Measurements from ENCODE around the gene IQSEC3.
"Not testable (repeated sequence)": the region's sequence is repeated elsewhere in the genome, so short reads cannot be mapped to it uniquely, and the experiment has no call there.

Gene IQSEC3

DNA sequence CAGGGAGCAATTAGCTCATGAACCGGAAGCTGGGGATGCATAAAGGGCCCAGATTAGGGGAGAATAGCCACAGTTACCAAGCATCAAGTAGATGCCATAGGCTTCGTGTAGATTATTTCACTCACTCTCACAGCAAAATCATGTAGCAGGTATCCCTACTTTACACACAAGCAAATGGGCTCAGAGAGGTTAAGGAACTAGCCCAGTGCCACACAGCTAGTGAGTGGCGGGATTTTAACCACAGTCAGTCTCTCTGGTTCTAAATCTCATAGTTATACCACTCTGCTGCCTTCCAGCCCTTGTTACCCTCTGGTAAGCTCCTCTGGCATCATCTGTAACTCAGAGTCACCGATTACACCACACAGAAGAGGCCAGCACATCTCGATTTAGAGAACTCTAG lies 49.0 kb downstream of the IQSEC3 start:
- DNase-seq, result no peak

DNA sequence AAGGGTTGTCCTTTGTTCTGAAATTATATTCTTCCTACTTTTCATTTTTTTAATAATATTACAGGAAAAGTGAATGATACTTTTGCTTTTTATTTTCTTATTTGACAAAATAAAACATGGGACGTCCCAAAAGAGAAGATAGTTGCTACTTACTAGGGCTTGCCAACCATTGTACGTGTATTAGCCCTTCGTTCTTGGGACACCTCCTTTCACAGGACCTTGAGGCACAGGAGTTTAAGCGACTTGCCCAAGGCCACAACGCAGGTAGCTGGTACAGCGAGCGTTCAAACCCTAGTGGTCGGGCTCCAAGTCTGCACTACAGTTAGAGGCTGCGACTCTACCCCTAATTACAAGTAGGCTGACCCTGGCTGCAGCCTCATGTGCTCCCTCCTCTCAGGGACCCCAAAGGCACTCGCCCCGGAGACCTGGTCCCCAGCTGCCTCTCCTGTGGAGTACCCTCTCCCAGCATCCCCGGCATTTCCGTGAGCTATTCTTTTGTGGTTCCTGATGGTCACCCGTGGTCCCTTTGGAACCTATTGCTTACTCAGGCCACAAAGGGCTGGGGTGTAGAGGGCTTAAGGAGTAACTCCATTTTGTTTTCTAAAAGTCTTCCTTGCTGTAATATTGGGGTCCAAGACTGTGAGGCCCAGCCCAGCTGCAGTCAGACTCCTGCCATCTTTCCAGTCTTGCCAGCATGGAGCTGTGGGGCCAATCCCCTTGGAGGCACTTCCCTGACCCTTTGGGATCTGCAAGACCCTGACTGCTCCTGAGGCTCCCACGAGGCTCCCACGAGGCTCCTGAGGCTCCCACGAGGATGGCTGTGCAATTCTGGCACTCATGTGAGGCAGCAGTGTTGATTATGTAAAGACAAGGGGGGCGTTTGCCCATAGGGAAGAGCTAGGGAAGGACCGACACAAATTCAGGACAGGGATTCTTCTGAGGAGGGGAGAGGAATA lies 49.7 kb downstream of the IQSEC3 start:
- DNase-seq, result no peak

DNA sequence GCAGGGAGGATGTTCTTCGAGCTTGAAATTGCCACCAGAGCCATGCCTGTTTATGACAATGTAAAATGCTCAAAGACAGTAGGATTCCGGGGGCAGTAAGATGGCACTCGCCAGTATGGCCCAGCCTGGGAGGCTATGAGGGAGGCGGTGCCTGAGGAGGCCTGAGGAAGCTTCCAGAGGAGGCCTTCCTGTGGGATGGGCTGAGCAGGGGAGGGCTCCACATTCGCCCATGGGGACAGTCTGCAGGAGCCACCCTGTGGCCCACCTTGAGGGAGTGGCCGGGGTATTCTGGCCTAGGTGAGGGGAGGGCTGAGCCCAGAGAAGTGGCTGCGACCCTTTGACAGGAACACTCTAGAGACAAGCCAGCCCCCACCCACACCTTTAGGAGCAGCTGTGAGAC lies 50.7 kb downstream of the IQSEC3 start:
- DNase-seq, result no peak

DNA sequence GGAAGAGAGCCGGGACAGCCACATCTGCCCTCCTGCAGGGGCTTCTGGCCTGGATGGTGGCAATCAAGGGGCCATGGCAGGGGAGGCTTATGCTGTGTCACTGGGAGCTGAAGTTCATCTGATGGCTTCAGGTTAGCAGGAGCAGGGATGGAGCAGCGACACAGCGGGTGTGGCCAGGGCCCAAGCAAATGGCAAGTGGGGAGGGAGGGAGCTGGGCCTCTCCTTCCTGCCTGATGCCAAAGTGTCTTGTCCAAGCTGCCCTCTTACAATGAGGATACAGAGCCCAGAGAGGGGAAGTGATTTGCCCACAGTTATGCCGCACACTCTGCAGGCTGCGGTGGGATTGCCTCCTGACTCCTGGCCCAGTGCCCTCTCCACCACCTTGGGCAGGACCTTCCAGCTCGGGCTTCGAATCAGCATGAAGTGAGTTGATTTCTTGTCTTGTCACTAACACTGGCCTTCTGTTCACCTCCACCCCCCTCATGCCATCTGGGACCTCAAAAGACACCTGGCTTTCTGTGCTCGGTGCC lies 51.3 kb downstream of the IQSEC3 start:
- DNase-seq, result no peak

DNA sequence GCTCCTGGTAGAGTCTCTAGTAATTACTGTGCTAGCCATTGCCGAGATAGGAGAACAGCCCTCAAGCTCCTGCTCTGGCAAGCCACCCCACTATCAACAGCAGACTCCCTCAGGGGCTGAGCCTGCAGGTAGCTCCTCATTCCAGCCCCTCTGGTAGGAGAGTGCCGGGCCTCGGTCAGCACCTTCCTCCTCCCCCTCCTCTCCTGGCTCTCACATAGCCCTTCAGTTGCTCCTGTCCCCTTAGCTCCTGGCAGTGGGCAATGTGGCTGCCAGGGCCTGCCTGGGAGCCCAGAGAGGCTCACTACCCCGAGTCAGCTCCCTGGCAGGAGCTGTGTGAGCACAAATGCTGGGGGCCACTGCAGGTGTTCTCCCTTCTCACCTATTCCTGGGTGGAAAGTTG lies 52.0 kb downstream of the IQSEC3 start:
- no peak for DNase-seq

DNA sequence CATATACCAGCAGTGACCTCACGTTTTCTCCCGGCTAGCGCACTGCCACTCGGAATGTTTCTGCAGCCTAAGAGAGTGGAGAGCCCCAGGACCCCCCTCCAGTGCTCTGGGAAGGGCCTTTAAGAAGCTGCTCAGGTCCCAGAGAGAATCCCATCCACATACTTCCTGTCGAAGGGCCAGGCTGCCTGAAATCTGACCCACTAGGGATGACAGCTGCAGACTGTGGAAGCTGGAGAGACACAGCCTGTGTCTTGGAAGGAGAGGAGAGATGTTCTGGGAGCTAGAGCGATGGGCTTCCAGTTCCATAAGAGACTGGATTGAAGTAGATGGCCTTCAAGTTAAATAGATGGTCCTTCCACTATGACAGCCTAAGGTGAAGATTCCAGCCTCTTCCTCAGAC lies 54.4 kb downstream of the IQSEC3 start:
- DNase-seq, result no peak

DNA sequence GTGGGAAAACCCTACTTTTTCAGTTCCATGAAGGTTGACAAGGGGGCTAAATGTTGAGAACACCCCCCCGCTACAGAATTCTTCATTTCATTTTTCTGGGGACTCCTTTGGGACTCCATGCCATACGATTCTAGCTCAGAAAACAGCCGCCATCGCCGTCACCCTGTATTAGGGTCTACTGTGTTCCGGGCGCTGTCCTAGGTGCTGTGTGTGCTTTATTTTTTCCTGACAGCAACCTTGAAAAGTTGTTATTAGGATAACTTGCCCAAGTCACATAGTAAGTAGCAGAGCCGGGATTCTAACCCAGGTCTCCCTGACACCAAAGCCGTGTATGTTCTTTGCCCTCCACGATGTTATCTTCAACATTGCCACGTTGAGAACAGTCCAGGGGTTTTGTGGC lies 55.1 kb downstream of the IQSEC3 start:
- no peak for DNase-seq

DNA sequence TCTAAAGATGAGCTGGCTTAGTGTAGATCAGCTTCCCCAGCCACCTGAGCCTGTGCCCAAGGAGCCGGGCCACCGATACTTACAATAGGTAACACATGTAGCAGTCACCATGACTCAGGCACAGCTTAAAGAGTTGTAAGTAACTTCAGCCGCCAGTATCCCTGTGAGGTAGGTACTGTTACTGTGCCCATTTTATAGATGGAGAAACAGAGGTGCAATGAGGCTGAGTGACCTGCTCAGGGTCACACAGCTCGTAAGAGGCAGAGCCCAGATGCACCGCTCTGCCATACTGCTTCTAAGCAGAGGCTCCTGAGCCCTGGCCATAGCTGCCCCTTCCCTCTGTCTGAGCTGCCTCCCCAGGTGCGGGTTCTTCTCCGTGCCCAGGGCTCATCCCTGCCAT lies 58.5 kb downstream of the IQSEC3 start:
- no peak for DNase-seq

DNA sequence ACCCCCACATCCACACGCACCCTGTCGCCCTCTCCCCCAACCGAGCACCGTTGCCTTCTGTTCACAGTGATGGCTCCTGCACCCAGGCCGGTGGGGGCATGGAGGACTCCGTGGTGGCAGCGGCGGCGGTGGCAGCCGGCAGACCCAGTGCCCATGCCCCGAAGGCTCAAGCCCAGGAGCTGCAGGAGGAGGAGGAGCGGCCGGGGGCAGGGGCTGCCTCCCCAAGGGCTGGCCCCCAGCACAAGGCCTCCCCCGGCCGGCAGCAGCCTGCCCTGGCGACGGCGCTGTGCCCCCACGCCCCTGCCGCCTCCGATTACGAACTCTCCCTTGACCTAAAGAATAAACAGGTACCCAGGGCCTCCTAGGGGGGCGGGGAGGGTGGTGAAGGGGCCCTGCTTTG lies 59.0 kb downstream of the IQSEC3 start:
- DNase-seq, result no peak

DNA sequence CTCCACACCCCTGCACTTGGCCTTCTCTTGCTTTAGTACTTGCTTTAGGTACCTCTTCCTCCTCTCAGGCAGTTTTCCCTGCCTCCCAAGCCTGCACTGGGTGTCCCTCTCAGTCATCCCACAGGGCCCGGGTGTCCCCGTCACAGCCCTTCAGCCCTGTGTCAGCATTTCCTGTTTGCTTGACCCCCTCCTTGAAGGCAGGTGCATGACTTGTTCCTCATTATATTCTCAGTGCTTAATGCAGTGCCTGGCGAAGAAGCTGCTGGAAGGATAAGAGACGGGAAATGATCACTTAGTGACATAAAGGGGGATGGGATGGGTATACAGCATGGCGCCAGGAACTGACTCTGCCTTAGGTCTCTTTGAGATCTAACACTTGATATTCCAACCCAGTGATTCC lies 61.5 kb downstream of the IQSEC3 start:
- no peak for DNase-seq

DNA sequence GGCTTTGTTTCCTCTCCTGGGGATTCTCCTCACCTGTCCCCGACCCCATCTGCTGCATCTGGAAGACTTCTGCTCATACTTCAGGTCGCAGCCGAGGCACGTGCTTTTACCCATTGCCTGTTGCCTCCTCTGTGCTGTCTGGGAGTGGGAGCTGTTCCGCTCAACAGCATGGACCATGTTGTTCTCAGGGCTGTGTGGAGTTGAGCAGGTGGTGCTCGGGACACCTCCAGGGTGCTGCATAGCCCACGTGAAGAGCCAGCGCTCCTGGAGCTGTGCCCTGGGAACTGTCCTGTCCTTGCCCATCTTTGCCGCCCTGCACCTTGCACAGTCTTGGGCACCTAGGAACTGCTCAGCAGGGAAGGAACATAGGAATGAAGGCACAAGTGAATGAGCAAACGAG lies 62.4 kb downstream of the IQSEC3 start:
- no peak for DNase-seq

DNA sequence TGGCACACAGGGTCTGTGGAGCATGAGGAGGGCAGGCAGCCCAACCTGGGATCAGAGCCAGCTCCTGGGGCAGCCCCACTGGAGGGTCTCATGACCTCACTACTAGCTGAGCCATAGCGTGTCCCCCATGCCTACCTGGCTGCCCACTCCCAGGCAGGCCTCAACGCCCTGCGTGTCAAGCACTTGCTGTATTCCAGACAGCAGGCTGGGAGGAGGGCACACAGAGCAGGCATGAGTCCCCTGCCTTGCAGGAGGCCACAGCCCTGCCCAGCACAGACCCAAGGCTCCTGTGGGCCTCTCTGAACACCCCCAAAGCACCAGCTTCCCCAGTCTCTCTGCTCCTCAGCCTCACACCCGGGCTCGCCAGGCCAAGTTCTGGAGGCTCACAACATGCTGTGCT lies 64.0 kb downstream of the IQSEC3 start:
- DNase-seq, result no peak

DNA sequence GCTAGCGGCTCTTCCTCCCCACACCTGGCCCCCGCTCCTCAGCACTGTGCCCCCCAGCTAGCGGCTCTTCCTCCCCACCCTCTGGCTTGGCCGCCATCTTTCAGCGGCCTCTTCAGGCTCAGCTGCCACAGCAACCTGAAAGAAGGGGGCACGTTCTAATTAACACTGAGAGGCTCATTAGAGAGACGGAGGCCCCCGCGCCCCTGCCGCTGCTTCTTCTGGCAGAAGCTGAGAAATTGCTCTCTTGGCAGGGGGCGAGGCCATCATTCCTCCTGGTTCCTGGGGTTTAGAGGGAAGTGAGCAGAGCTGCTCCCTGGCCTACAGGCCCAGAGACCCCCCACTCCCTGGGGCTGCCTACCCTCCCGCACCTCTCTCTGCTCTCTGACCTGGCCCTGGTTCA lies 64.4 kb downstream of the IQSEC3 start:
- no peak for DNase-seq

DNA sequence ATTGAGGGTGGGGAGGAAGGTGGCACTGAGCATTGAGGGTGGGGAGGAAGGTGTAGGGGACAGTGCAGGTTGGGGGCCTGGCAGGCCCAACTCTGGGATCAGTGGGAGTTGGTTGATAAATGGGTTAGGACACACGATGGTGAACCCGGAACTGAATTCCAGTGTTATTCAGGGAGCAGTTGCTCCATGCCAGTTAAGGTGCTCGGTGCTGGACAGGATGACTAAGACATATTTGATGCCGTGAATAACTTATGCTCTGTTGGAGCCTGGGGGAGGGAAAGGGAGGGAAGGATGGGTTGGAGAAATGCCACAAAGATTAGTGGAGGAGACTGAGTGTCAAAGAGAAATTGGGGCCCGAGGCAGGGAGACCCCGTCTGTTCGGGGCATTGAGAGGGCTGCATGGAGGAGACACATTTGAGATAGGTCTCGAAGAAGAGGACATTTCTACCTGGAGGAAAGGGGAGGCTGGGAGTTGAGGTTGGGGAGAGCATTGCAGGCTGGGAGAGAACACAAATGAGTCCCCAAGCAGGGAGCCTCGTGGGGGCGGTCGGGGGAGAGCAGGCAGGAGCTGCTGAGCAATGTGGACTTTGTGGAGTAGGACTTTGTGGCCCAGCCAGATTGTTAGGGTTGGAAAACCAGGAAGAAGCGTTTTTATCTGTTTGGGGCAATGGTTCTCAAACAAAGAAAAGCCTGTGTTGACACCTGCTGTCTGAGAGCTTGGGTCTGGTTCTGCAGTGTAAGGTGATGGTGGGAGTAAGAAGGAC lies 65.3 kb downstream of the IQSEC3 start:
- no peak for DNase-seq

DNA sequence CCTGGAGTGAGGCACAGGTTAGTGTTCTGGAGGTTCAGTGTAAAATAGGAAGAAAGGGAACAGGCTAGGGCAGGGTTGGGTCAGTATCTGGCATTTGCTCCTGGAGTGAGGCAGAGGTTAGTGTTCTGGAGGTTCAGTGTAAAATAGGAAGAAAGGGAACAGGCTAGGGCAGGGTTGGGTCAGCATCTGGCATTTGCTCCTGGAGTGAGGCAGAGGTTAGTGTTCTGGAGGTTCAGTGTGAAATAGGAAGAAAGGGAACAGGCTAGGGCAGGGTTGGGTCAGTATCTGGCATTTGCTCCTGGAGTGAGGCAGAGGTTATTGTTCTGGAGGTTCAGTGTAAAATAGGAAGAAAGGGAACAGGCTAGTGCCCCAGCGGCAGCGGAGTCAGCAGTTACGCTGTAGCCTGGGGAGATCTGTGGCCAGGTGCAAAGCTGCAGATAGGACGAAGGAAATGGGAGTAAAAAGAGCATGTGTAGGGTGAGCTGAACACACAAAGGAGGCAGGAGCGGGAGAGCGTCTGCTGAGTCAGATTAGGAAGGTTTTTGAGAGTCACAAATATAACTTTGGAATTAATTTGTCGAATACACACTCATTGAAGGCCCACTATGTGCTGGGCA lies 67.2 kb downstream of the IQSEC3 start:
- DNase-seq, result not testable (repeated sequence)

DNA sequence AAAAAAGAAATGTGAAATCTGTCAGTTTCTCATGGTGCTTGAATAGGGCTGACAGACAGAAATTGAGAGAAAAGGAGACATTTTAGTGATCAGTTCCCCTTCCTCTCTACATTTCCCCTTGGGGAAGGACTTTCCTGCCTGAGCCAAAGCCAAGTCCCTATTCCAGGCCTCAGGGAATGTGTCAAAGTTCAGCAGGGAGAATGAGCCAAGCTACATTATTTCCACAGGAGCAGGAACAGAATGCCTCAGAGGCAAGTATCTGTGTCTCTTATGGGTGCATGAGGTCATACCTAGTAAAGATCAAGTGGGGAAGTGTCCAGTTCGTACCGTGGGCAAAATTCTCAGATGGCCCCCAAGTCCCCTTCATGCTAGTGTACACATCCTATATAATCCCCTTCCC lies 68.6 kb downstream of the IQSEC3 start:
- no peak for DNase-seq

DNA sequence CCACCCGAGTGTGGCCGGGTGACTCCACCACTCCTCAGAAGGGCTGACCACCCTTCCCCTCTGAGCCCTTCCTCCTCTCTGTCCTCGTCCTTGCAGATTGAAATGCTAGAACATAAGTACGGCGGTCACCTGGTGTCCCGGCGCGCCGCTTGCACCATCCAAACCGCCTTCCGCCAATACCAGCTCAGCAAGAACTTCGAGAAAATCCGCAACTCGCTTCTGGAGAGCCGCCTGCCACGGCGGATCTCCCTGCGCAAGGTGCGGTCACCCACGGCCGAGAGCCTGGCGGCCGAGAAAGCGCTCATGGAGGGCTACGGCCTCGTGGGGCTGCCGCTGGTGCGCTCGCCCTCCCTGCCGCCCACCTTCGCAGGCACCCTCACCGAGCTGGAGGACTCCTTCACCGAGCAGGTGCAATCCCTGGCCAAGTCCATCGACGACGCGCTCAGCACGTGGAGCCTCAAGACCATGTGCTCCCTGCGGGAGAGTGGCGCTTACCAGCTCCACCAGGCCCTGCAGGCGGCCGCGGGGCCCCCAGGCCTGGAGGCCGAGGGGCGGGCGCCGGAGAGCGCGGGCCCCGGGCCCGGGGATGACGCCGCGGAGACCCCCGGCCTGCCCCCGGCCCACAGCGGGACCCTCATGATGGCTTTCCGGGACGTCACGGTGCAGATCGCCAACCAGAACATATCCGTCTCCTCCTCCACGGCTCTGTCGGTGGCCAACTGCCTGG lies 71.8 kb downstream of the IQSEC3 start:
- DNase-seq, result no peak

DNA sequence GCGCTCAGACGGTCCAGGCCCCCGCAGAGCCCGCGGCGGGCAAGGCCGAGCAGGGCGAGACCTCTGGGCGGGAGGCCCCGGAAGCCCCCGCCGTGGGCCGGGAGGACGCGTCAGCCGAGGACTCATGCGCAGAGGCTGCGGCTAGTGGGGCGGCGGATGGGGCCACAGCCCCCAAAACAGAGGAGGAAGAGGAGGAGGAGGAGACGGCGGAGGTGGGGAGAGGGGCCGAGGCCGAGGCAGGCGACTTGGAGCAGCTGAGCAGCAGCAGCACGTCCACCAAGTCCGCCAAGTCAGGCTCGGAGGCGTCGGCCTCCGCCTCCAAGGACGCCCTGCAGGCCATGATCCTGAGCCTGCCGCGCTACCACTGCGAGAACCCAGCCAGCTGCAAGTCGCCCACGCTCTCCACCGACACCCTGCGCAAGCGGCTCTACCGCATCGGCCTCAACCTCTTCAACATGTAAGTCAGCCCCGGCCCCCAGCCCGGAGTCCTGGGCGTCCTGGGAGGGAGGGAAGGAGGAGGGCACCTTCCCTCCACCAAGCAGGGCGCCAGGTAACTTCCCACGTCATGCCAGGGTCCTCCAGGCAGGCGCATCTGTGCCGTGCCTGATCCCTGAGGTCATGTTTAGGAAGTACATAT lies 72.4 kb downstream of the IQSEC3 start:
- no peak for DNase-seq

DNA sequence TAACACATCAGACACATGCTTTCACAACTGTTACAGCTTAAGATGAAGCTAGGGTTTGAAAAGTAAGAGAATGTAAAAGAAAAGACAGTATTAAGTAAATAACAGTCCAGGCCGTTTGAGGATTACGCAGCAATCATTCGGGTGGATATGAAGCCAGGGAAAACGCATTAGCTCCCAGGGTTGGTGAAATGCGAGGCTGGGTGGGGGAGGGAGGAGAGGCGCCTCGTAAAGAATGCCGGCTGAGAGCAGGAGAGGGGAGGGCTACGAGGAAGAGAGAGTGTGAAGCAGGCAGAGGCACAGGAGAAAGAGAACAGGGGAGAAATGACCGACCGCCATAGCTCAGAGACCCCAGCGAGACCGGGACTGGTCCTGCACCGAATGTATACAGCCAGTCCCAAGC lies 73.0 kb downstream of the IQSEC3 start:
- no peak for DNase-seq

DNA sequence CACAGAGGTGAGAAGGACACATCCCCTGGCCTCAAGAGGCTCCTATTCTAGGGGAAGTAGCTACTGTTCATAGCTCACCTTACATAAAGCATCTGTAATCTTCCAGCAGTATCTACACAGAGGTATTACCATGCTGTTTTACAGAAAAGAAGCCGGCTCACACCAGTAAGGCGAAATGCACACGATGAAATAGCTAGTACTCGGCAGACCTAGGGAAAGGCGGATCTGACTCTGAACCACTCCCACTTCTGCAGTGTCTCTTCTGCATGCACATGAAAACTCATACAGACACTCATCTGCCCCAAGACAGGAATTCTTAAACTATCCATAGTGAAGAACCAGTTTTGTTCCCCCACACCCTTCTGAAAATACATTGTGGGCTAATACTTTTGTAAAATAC lies 73.6 kb downstream of the IQSEC3 start:
- no peak for DNase-seq

DNA sequence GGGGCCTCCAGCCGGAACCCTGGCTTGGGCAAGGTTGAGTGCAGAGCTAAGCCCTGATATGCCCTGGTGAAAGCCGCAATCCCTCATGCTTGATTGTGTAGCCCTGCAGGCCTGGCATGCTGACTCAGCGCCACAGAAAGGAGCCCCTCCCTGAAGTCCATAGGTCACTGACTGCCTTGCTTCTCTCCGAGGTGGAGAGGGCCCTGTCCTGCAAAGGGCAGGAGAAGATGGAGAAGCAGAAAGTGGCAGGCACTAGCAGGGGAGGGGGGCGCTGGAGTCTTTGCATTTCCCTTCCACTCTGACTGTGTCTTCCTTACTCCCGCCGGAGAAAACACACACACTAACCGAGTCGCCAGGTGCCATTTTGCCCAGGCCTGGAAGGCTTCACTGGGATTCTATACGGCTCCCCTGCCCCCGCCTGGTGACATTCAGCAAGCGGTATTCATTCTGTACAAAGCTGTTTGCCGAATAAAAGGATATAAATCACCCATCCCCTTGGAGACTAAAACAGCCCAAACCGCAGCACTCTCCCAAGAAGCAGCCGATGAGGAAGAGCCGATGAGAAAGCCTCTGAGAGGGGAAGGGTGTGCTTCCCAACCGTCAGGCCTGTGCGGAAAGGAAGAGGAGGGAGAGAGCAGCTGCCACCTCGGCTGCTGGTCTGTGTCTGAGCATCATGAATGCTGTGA lies 77.5 kb downstream of the IQSEC3 start:
- no peak for DNase-seq

Data from NCI-H1092 treated with DMSO at 0.1 percent for 48 hours (cell line).